H4 (cell line): ENCODE data around the gene SMIM45.

Experiments used
- DNase-seq: peaks from one replicate; pipeline ENCODE4 v3.0.0-alpha.2; 2015; ENCODE audit warnings: low spot score

SMIM45 gene

GRCh38 chr22:41969110-41969646, 17.2 kb downstream of the SMIM45 start, which contains the start of gene SEPTIN3:
SEPTIN3 (plus strand) TSS chr22:41969443; CDS start chr22:41971493, 2,050 bp downstream.
- DNase-seq: no peak

GRCh38 chr22:41970601-41971000, 18.7 kb downstream of the SMIM45 start:
- DNase-seq: no peak

- no peak for DNase-seq
Observed at GRCh38 chr22:41971431-41971830, 19.5 kb downstream of the SMIM45 start.

GRCh38 chr22:41974691-41975290, 22.8 kb downstream of the SMIM45 start:
- DNase-seq: no peak

- no peak for DNase-seq
Observed at GRCh38 chr22:41975299-41976069, 23.5 kb downstream of the SMIM45 start.

- DNase-seq: no peak
Observed at GRCh38 chr22:41976070-41976901, 24.3 kb downstream of the SMIM45 start.

- no peak for DNase-seq
Observed at GRCh38 chr22:41976961-41977566, 25.1 kb downstream of the SMIM45 start.

- no peak for DNase-seq
Observed at GRCh38 chr22:41978732-41979131, 26.8 kb downstream of the SMIM45 start.

GRCh38 chr22:41979423-41980250, 27.7 kb downstream of the SMIM45 start:
- DNase-seq: no peak

GRCh38 chr22:41982865-41983264, 30.9 kb downstream of the SMIM45 start:
- DNase-seq: no peak

- peak; percentile 47 for DNase-seq
Observed at GRCh38 chr22:41983513-41984405, 31.8 kb downstream of the SMIM45 start.

- no peak for DNase-seq
Observed at GRCh38 chr22:41987276-41987675, 35.3 kb downstream of the SMIM45 start.

- DNase-seq: no peak
Observed at GRCh38 chr22:41989246-41989645, 37.3 kb downstream of the SMIM45 start.

- no peak for DNase-seq
Observed at GRCh38 chr22:41991111-41991510, 39.2 kb downstream of the SMIM45 start.

GRCh38 chr22:41992496-41992895, 40.5 kb downstream of the SMIM45 start:
- DNase-seq: no peak

GRCh38 chr22:41995211-41995610, 43.3 kb downstream of the SMIM45 start:
- no peak for DNase-seq

GRCh38 chr22:41996826-41997225, 44.9 kb downstream of the SMIM45 start:
- DNase-seq: no peak

GRCh38 chr22:41998361-41999261, 46.7 kb downstream of the SMIM45 start, which contains the start of gene WBP2NL:
WBP2NL (plus strand) TSS chr22:41998788; CDS start chr22:41998819, 31 bp downstream.
- no peak for DNase-seq

GRCh38 chr22:42000466-42000865, 48.5 kb downstream of the SMIM45 start:
- no peak for DNase-seq
